Large intestine (tissue), 3 donors: ENCODE measurements around the gene DGKE. TPM values are rescaled to one million over a fixed set of nuclear protein-coding genes. Genes with fewer than 3 reads are reported as not detected.

Experiments used
- DNase-seq, 2 donors: peaks; one replicate each; pipeline versions ENCODE4 v3.0.0 to v3.0.0-alpha.2; 2013
- H3K27ac ChIP-seq: one replicate; pipeline ENCODE4 v1.5.1; 2013; ENCODE audit warnings: low read length
- H3K27me3 ChIP-seq: 2 replicates; pipeline ENCODE4 v1.6.1; 2013; ENCODE audit warnings: low read length; ENCODE audit not compliant: control insufficient read depth, insufficient read depth
- H3K36me3 ChIP-seq: 2 replicates; pipeline ENCODE4 v1.6.1; 2013; ENCODE audit warnings: low read length; ENCODE audit not compliant: control insufficient read depth, insufficient read depth
- H3K4me1 ChIP-seq: one replicate; pipeline ENCODE4 v1.6.1; 2013; ENCODE audit warnings: low read length; ENCODE audit not compliant: control insufficient read depth, insufficient read depth
- H3K4me3 ChIP-seq: one replicate; pipeline ENCODE4 v1.5.1; 2013; ENCODE audit warnings: low read length
- H3K9me3 ChIP-seq: one replicate; pipeline ENCODE4 v1.6.1; 2013; ENCODE audit warnings: mild to moderate bottlenecking, low read depth, low read length, moderate library complexity; ENCODE audit not compliant: control insufficient read depth
- WGBS: methylation state at CpG from one replicate; pipeline ENCODE4 v1.1.5; 2013; ENCODE audit warnings: low lambda C conversion rate; ENCODE audit not compliant: insufficient coverage; 5-methylcytosine and 5-hydroxymethylcytosine counted together
- polyA plus RNA-seq: library from polyadenylated mRNA; unstranded; fragments of 120-200 nt; gene quantifications from one replicate; pipeline ENCODE4 v1.2.1, GENCODE V29; 2013

Gene DGKE
- polyA plus RNA-seq, 1 donor, result 4.2 TPM

DNA sequence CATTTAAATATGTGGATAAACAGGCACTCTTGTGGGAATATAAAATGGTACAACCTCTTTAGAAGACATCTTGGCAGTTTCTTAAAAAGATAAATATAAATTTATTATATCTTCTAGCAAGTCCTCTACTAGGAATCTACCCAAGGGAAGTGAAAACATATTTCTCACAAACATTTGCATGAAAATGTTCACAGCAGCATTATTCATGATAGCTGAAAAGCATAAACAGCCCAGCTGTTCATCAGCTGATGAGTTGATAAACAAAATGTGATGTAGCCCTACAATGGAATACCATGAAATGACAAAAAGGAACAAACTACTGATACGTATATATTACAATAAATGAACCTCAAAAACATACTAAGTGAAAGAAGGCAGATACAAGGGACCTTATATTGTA lies 12.0 kb downstream of the DGKE start:
- Histone ChIP-seq H3K4me1 (no peaks in the 10 kb centered on the region), H3K27me3 (no peaks in the 10 kb centered on the region), H3K36me3 (no peaks in the 10 kb centered on the region), H3K9me3 (no peaks in the 10 kb centered on the region), H3K27ac (no peak overlapping the region), H3K4me3 (no peak overlapping the region)
- WGBS, result no CpG with 5 or more reads among the region's 1 CpG
- no peak for DNase-seq

DNA sequence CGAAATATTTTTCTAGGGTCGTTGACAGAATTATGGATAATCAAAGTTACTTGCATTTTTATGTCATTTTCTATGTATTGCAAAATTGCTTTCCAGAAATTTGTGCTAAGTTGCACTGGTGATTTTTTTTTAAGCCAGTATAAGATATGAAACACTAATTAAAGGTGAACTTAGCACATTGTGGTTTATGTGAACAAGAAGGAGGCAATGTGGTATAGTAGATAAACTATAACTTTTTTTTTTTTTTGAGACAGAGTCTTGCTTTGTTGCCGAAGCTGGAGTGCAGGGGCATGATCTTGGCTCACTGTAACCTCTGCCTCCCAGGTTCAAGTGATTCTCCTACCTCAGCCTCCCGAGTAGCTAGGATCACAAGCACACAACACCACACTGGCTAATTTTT lies 13.2 kb downstream of the DGKE start:
- Histone ChIP-seq H3K27ac (no peak overlapping the region), H3K36me3 (no peaks in the 10 kb centered on the region), H3K27me3 (no peaks in the 10 kb centered on the region), H3K9me3 (no peaks in the 10 kb centered on the region), H3K4me3 (no peak overlapping the region), H3K4me1 (no peaks in the 10 kb centered on the region)
- DNase-seq, result no peak
- WGBS, result 100% methylated on average over 2 of the region's 4 CpGs

DNA sequence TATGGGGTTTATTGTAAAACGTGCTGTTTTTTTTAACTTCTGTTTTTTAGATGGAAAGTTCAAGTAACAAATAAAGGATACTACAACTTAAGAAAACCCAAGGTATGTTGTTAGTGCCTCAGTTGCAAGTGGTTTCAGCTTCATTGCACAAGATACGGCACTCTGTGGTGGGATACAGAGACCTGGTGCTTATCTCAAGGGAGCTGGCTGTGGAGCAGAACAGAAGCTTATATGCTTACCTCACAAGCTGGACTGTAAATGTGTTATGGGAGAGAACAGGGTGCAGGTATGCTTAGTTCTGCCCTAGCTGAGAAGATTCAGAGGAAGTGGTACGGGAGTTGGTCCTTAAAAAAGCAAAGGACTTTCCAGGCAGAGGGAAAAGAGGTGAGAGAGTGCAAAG lies 15.2 kb downstream of the DGKE start:
- no peaks in the 10 kb centered on the region for H3K4me1 ChIP-seq
- no peak for DNase-seq
- H3K4me3 ChIP-seq, result no peak overlapping the region
- H3K27me3 ChIP-seq, result no peaks in the 10 kb centered on the region
- no peaks in the 10 kb centered on the region for H3K9me3 ChIP-seq
- 0% methylated on average over 2 of the region's 3 CpGs for WGBS
- no peaks in the 10 kb centered on the region for H3K36me3 ChIP-seq
- H3K27ac ChIP-seq, result no peak overlapping the region

DNA sequence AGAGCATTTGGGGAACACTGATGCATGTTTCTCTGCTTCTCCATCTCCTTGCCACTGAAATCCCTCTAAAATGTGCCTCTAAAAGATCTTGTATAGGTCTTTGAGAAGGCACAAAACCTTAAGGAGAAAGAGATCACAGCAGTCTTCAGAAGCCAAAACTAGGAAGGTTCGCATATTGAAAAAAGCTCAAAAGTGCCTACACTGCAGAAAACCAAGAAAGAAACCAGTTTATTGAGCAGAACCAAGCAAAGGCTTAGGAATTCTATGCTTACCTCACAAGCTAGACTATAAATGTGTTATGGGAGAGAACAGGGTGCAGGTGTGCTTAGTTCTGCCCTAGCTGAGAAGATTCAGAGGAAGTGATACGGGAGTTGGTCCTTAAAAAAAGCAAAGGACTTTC lies 16.6 kb downstream of the DGKE start:
- Histone ChIP-seq H3K4me3 (no peak overlapping the region), H3K27me3 (no peaks in the 10 kb centered on the region), H3K27ac (no peak overlapping the region), H3K9me3 (no peaks in the 10 kb centered on the region), H3K36me3 (no peaks in the 10 kb centered on the region), H3K4me1 (no peaks in the 10 kb centered on the region)
- WGBS, result 86% methylated on average over 2 of the region's 2 CpGs
- DNase-seq, result no peak

GRCh38 chr17:56851008-56851407 lies 17.1 kb downstream of the DGKE start:
- Histone ChIP-seq H3K36me3 (no peaks in the 10 kb centered on the region), H3K9me3 (no peaks in the 10 kb centered on the region), H3K4me3 (no peak overlapping the region), H3K4me1 (no peaks in the 10 kb centered on the region), H3K27ac (no peak overlapping the region), H3K27me3 (no peaks in the 10 kb centered on the region)
- no peak for DNase-seq
- WGBS, result no CpG with 5 or more reads among the region's 3 CpGs

DNA sequence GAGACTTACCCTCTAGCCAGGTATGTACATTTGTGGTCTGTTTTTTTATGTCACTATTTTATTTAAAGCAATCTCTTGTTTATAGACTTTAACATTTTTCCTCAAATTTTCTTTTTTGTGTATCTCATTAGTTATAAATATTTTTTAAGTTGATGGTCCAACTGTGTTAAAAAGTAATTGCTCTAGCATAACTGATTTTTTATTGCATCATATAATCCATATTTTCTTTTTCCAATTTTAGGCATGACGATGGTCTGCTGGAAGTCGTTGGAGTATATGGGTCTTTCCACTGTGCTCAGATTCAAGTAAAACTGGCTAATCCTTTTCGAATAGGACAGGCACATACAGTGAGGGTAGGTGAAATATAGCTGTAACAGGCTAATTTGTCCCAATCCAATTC lies 27.9 kb downstream of the DGKE start:
- H3K27ac ChIP-seq, result no peak overlapping the region
- WGBS, result no CpG with 5 or more reads among the region's 3 CpGs

GRCh38 chr17:56863974-56864373 lies 30.0 kb downstream of the DGKE start:
- no peak for DNase-seq
- peaks cover 3% of the 10 kb centered on the region for H3K36me3 ChIP-seq
- H3K9me3 ChIP-seq, result no peaks in the 10 kb centered on the region
- H3K27ac ChIP-seq, result no peak overlapping the region
- no peak overlapping the region for H3K4me3 ChIP-seq
- WGBS, result no CpG with 5 or more reads among the region's 3 CpGs
- no peaks in the 10 kb centered on the region for H3K27me3 ChIP-seq
- H3K4me1 ChIP-seq, result peaks cover 4% of the 10 kb centered on the region

More for the DNA sequence above, 27.9 kb downstream of the DGKE start:
- H3K4me3 ChIP-seq, result no peak overlapping the region
- peaks cover 3% of the 10 kb centered on the region for H3K36me3 ChIP-seq
- H3K4me1 ChIP-seq, result no peaks in the 10 kb centered on the region
- no peak for DNase-seq
- no peaks in the 10 kb centered on the region for H3K9me3 ChIP-seq
- no peaks in the 10 kb centered on the region for H3K27me3 ChIP-seq

DNA sequence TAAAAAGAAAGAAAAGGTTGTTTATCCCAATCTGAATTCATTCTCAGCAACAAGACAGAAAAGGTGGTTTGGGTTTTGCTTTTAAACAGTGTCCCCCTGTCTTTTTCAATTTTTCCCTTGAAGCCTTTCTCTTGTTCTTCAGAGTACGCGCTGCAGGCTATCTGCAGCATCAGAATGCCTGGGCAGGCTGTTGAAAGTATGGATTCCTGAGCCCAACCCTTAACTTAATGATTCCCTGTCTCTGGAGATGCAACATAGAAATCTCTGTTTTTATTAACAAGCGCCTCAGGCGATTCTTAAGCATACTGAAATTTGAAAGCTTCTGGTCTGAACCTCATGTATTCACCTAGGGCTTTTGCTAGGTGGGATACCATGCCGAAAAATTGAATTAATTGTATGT lies 32.1 kb downstream of the DGKE start:
- Histone ChIP-seq H3K4me3 (no peak overlapping the region), H3K36me3 (peaks cover 3% of the 10 kb centered on the region), H3K27ac (no peak overlapping the region), H3K27me3 (no peaks in the 10 kb centered on the region), H3K9me3 (no peaks in the 10 kb centered on the region), H3K4me1 (peaks cover 4% of the 10 kb centered on the region)
- WGBS, result 71% methylated on average over 1 of the region's 5 CpGs
- no peak for DNase-seq

DNA sequence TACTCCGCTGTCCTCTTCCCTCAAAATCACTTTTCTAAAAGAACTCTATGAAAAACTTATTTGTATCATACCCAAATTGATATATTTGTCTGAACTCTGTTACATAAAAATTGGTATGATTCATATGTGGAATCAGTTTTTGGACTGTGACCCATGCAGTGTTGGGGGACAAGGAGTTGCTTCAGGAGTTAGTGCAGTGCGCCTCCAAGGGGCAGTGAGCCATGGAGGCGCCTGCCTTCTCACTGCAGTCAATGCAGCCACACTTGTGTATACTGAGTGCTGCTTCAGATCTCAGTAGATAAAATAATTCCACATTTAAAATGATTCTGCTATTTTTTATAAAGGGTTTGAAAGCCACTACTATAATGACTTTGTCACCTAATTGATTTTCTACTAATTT lies 32.5 kb downstream of the DGKE start:
- H3K27ac ChIP-seq, result no peak overlapping the region
- no peaks in the 10 kb centered on the region for H3K27me3 ChIP-seq
- H3K4me1 ChIP-seq, result peaks cover 4% of the 10 kb centered on the region
- H3K4me3 ChIP-seq, result no peak overlapping the region
- no peaks in the 10 kb centered on the region for H3K9me3 ChIP-seq
- DNase-seq, result peak in 1 of 2 donors; percentile 41
- WGBS, result 0% methylated on average over 1 of the region's 3 CpGs
- H3K36me3 ChIP-seq, result peaks cover 3% of the 10 kb centered on the region

DNA sequence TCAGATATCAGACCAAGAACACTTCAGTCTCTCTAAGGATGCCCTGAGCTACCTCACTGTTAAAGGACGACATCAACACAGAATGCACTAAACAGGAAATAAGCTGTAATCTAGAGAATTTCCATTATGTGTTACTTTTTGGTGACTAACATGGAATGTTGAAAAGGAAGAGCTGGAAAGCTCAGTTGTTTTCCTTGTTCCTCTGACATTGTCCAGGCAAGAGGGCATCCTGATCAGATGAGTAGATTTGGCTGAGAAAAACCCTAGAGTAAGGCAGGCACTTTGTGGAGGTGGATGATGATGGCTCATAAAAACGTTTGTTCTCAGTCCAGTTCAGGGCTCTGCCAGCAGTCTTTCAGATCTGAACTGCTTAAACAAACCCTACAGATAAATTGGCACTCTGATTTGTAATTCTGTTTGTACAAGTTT lies 34.0 kb downstream of the DGKE start:
- no CpG with 5 or more reads among the region's 2 CpGs for WGBS
- Histone ChIP-seq H3K4me3 (no peak overlapping the region), H3K27me3 (no peaks in the 10 kb centered on the region), H3K9me3 (no peaks in the 10 kb centered on the region), H3K27ac (no peak overlapping the region), H3K4me1 (peaks cover 4% of the 10 kb centered on the region), H3K36me3 (peaks cover 3% of the 10 kb centered on the region)
- no peak for DNase-seq

DNA sequence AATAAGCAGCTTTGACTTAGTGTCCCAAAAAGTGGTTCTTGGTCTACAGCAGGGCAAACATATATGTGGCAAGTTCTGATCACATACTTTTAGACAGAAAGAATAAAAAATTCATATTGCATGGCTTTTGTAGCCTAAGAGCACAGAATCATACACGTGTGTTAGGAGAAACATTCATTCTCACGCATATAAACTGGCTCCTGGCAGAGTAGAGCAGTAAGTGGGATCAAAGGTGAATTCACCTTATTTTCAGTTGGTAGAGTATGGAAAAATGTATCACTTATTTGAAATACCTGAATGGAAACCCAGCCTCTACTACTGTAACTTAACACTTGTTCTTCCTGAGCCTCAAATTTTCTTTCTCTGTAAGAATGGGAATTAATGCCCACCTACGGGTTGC lies 34.8 kb downstream of the DGKE start:
- no peak overlapping the region for H3K27ac ChIP-seq
- no CpG with 5 or more reads among the region's 3 CpGs for WGBS
- no peaks in the 10 kb centered on the region for H3K9me3 ChIP-seq
- peaks cover 3% of the 10 kb centered on the region for H3K36me3 ChIP-seq
- no peak overlapping the region for H3K4me3 ChIP-seq
- no peaks in the 10 kb centered on the region for H3K27me3 ChIP-seq
- DNase-seq, result peak in 1 of 2 donors; percentile 37
- peaks cover 4% of the 10 kb centered on the region for H3K4me1 ChIP-seq
